HEK293 (cell line): ENCODE measurements around the gene MEST.

ENCODE experiments used
- CTCF ChIA-PET: fragments of 350-600 bp; formaldehyde crosslinking; extraction: SDS; loops from one replicate; lab custom pipeline; 2021; ENCODE audit warnings: antibody characterized with exemption; lab: Yijun Ruan, JAX
- POLR2A ChIA-PET: fragments of 300-600 bp; formaldehyde crosslinking; extraction: SDS; loops from one replicate; lab custom pipeline; 2020; ENCODE audit warnings: antibody characterized with exemption, inconsistent platforms; lab: Yijun Ruan, JAX
- H3K27ac ChIP-seq: fragments of 200-500 bp; sonication (Bioruptor generic); 2 replicates; pipeline ENCODE4 v1.5.1; 2014; ENCODE audit warnings: low read depth, low read length, control low read depth, inconsistent platforms; ENCODE audit errors: extremely low read depth
- H3K36me3 ChIP-seq, 2 experiments: fragments of 200-500 bp in 1 of 2; sonication (Bioruptor generic) in 1 of 2; 1 replicate in 1 of 2; 2 replicates in 1 of 2; pipeline ENCODE4 v1.5.1; 2014 to 2017; ENCODE audit warnings: inconsistent platforms in 2 of 2, low read length in 2 of 2; ENCODE audit not compliant: control insufficient read depth in 2 of 2, insufficient read depth in 1 of 2
- H3K4me1 ChIP-seq: fragments of 200-500 bp; sonication (Bioruptor generic); 2 replicates; pipeline ENCODE4 v1.5.1; 2014; ENCODE audit warnings: mild to moderate bottlenecking, low read length, inconsistent platforms; ENCODE audit not compliant: control insufficient read depth, insufficient read depth
- H3K4me3 ChIP-seq: 2 replicates; pipeline ENCODE4 v1.5.1; 2011; ENCODE audit warnings: low read depth, mild to moderate bottlenecking, control low read depth, low read length, moderate library complexity
- H3K9me3 ChIP-seq: fragments of 200-500 bp; sonication (Bioruptor generic); 2 replicates; pipeline ENCODE4 v1.5.1; 2014; ENCODE audit warnings: low read depth, low read length, inconsistent platforms; ENCODE audit not compliant: control insufficient read depth, insufficient read depth
- BCL6B ChIP-seq: fragments of 450-650 bp; formaldehyde crosslinking; IDR thresholded peaks from 2 replicates; pipeline ENCODE4 v1.5.1; 2017; ENCODE audit warnings: missing biosample characterization, missing genetic modification characterization
- IKZF3 ChIP-seq: fragments of 450-650 bp; IDR thresholded peaks from 2 replicates; pipeline ENCODE4 v1.5.0; 2018; ENCODE audit warnings: missing biosample characterization, mild to moderate bottlenecking, missing genetic modification characterization, moderate library complexity
- KLF10 ChIP-seq: fragments of 450-650 bp; IDR thresholded peaks from 2 replicates; pipeline ENCODE4 v1.5.1; 2018; ENCODE audit warnings: missing biosample characterization, mild to moderate bottlenecking, missing genetic modification characterization
- SP2 ChIP-seq: fragments of 450-650 bp; formaldehyde crosslinking; IDR thresholded peaks from 2 replicates; pipeline ENCODE4 v1.5.1; 2016; ENCODE audit warnings: missing biosample characterization, missing genetic modification characterization
- ZNF132 ChIP-seq: fragments of 450-650 bp; formaldehyde crosslinking; IDR thresholded peaks from 2 replicates; pipeline ENCODE4 v1.5.1; 2017; ENCODE audit warnings: missing biosample characterization, missing genetic modification characterization, borderline replicate concordance
- ZNF175 ChIP-seq: fragments of 450-650 bp; formaldehyde crosslinking; IDR thresholded peaks from 2 replicates; pipeline ENCODE4 v1.5.1; 2016; ENCODE audit warnings: missing biosample characterization, missing genetic modification characterization
- ZNF214 ChIP-seq: fragments of 450-650 bp; formaldehyde crosslinking; IDR thresholded peaks from 2 replicates; pipeline ENCODE4 v1.5.1; 2017; ENCODE audit warnings: missing biosample characterization, mild to moderate bottlenecking, missing genetic modification characterization, borderline replicate concordance
- ZNF239 ChIP-seq: fragments of 450-650 bp; formaldehyde crosslinking; IDR thresholded peaks from 2 replicates; pipeline ENCODE4 v1.5.1; 2016; ENCODE audit warnings: missing biosample characterization, missing genetic modification characterization
- ZNF248 ChIP-seq: fragments of 450-650 bp; formaldehyde crosslinking; IDR thresholded peaks from 2 replicates; pipeline ENCODE4 v1.5.1; 2017; ENCODE audit warnings: missing biosample characterization, missing genetic modification characterization
- ZNF37A ChIP-seq: fragments of 450-650 bp; IDR thresholded peaks from 2 replicates; pipeline ENCODE4 v1.5.1; 2018; ENCODE audit warnings: missing biosample characterization, missing genetic modification characterization
- ZNF555 ChIP-seq: fragments of 450-650 bp; formaldehyde crosslinking; conservative IDR thresholded peaks from 2 replicates; pipeline ENCODE4 v1.5.1; 2017; ENCODE audit warnings: missing biosample characterization, mild to moderate bottlenecking, missing genetic modification characterization, inconsistent platforms
- ZNF610 ChIP-seq: fragments of 450-650 bp; formaldehyde crosslinking; IDR thresholded peaks from 2 replicates; pipeline ENCODE4 v1.5.1; 2016; ENCODE audit warnings: missing biosample characterization, missing genetic modification characterization, borderline replicate concordance
- ZNF639 ChIP-seq: fragments of 450-650 bp; formaldehyde crosslinking; IDR thresholded peaks from 2 replicates; pipeline ENCODE4 v1.5.1; 2016; ENCODE audit warnings: missing biosample characterization, missing genetic modification characterization
- ZNF768 ChIP-seq: fragments of 450-650 bp; formaldehyde crosslinking; IDR thresholded peaks from 2 replicates; pipeline ENCODE4 v1.5.1; 2018; ENCODE audit warnings: missing biosample characterization, mild to moderate bottlenecking, missing genetic modification characterization
- ZXDB ChIP-seq: fragments of 450-650 bp; formaldehyde crosslinking; IDR thresholded peaks from 2 replicates; pipeline ENCODE4 v1.5.1; 2016; ENCODE audit warnings: missing biosample characterization, missing genetic modification characterization
- TF ChIP-seq, protein P1 (sequence below): fragments of 450-650 bp; formaldehyde crosslinking; optimal IDR thresholded peaks from 2 replicates; pipeline ENCODE3; 2016; ENCODE audit warnings: missing biosample characterization, mild to moderate bottlenecking, missing genetic modification characterization
- TF ChIP-seq, protein P2 (sequence below): fragments of 450-650 bp; formaldehyde crosslinking; IDR thresholded peaks from 2 replicates; pipeline ENCODE4 v1.5.1; 2016; ENCODE audit warnings: missing biosample characterization, missing genetic modification characterization
- TF ChIP-seq, protein P3 (sequence below): fragments of 450-650 bp; formaldehyde crosslinking; IDR thresholded peaks from 2 replicates; pipeline ENCODE4 v1.5.1; 2016; ENCODE audit warnings: missing biosample characterization, missing genetic modification characterization, borderline replicate concordance

Gene MEST

GRCh38 chr7:130471974-130472373 lies 19.9 kb upstream of the MEST start:
- no peak overlapping the region for H3K27ac ChIP-seq
- no peaks in the 10 kb centered on the region for H3K9me3 ChIP-seq
- H3K36me3 ChIP-seq, result no peaks in the 10 kb centered on the region
- H3K4me1 ChIP-seq, result no peaks in the 10 kb centered on the region
- TF ChIP-seq ZNF555 (tag by site-specific recombination) (no peak), SP2 (tag by site-specific recombination) (no peak), ZNF248 (tag by site-specific recombination) (no peak), ZNF132 (tag by site-specific recombination) (no peak), ZNF768 (tag by site-specific recombination) (no peak), IKZF3 (no peak), ZNF175 (tag by site-specific recombination) (no peak), ZNF610 (no peak), ZNF239 (no peak), BCL6B (tag by site-specific recombination) (no peak)
- TF ChIP-seq, protein P1, sequence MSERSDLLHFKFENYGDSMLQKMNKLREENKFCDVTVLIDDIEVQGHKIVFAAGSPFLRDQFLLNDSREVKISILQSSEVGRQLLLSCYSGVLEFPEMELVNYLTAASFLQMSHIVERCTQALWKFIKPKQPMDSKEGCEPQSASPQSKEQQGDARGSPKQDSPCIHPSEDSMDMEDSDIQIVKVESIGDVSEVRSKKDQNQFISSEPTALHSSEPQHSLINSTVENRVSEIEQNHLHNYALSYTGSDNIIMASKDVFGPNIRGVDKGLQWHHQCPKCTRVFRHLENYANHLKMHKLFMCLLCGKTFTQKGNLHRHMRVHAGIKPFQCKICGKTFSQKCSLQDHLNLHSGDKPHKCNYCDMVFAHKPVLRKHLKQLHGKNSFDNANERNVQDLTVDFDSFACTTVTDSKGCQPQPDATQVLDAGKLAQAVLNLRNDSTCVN (tag by site-specific recombination), result no peak
- TF ChIP-seq, protein P2, sequence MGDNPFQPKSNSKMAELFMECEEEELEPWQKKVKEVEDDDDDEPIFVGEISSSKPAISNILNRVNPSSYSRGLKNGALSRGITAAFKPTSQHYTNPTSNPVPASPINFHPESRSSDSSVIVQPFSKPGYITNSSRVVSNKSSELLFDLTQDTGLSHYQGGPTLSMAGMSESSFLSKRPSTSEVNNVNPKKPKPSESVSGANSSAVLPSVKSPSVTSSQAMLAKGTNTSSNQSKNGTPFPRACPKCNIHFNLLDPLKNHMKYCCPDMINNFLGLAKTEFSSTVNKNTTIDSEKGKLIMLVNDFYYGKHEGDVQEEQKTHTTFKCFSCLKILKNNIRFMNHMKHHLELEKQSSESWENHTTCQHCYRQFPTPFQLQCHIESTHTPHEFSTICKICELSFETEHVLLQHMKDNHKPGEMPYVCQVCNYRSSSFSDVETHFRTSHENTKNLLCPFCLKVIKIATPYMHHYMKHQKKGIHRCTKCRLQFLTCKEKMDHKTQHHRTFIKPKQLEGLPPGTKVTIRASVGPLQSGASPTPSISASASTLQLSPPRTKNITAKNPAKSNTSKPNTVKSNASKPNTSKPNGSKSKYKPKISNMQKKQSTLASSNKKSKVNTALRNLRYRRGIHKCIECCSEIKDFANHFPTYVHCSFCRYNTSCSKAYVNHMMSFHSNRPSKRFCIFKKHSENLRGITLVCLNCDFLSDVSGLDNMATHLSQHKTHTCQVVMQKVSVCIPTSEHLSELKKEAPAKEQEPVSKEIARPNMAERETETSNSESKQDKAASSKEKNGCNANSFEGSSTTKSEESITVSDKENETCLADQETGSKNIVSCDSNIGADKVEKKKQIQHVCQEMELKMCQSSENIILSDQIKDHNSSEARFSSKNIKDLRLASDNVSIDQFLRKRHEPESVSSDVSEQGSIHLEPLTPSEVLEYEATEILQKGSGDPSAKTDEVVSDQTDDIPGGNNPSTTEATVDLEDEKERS (tag by site-specific recombination), result no peak
- POLR2A ChIA-PET, result no interaction called here
- CTCF ChIA-PET, result no interaction called here
- H3K4me3 ChIP-seq, result no peak overlapping the region

DNA sequence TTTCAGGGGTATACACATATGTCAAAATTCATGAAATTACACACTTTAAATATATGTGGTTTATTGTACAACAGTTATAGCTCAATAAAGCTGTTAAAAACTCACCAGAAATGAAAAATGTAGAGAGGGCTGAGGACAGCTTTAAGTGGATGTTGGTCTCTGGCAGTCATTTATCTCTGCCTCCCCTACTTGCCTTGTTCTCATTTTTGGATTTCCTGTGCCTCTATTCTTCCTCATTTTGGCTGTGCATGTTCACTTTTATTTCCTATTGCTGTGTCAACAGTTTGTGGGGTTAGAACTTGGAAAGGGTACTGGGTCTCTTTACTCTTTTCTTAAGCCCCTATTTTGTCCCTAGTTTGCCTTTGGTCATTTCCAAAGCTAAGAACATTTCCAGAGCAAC lies 18.6 kb upstream of the MEST start:
- ChIA-PET CTCF (interaction anchor here (0.9 kb wide), 1 partner anchor 14 kb away, joined by 5 read pairs; no protein-coding TSS in a partner anchor), POLR2A (no interaction called here)
- H3K27ac ChIP-seq, result no peak overlapping the region
- H3K4me1 ChIP-seq, result no peaks in the 10 kb centered on the region
- TF ChIP-seq ZXDB (tag by site-specific recombination), result no peak
- H3K4me3 ChIP-seq, result no peak overlapping the region
- H3K36me3 ChIP-seq, result no peaks in the 10 kb centered on the region
- H3K9me3 ChIP-seq, result no peaks in the 10 kb centered on the region

DNA sequence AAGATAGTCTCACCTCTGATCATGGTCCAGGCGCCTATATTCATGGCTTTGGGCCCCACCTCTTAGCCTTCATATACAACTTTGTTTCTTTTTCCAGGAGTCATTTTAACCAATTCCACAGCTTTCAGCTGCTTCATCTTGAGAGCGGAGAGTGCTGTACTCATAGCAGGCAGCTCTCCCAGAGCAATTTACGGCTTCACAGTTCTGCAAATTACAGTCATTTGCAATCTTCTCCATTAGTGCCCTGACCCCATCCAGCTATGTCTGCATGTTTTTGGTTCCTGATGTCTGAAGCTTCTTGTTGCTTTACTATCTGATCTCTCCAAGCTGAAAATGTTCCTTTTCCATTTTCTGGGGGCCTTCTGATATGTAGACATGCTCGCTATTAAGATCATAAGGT lies 18.0 kb upstream of the MEST start:
- Histone ChIP-seq H3K27ac (no peak overlapping the region), H3K4me1 (no peaks in the 10 kb centered on the region), H3K36me3 (no peaks in the 10 kb centered on the region), H3K4me3 (no peak overlapping the region), H3K9me3 (no peaks in the 10 kb centered on the region)
- CTCF ChIA-PET, result interaction anchor here (0.9 kb wide), 1 partner anchor 13 kb away, joined by 5 read pairs; no protein-coding TSS in a partner anchor
- POLR2A ChIA-PET, result no interaction called here
- TF ChIP-seq KLF10 (tag by site-specific recombination), result no peak
- TF ChIP-seq ZNF214, result no peak
- TF ChIP-seq, protein P3, sequence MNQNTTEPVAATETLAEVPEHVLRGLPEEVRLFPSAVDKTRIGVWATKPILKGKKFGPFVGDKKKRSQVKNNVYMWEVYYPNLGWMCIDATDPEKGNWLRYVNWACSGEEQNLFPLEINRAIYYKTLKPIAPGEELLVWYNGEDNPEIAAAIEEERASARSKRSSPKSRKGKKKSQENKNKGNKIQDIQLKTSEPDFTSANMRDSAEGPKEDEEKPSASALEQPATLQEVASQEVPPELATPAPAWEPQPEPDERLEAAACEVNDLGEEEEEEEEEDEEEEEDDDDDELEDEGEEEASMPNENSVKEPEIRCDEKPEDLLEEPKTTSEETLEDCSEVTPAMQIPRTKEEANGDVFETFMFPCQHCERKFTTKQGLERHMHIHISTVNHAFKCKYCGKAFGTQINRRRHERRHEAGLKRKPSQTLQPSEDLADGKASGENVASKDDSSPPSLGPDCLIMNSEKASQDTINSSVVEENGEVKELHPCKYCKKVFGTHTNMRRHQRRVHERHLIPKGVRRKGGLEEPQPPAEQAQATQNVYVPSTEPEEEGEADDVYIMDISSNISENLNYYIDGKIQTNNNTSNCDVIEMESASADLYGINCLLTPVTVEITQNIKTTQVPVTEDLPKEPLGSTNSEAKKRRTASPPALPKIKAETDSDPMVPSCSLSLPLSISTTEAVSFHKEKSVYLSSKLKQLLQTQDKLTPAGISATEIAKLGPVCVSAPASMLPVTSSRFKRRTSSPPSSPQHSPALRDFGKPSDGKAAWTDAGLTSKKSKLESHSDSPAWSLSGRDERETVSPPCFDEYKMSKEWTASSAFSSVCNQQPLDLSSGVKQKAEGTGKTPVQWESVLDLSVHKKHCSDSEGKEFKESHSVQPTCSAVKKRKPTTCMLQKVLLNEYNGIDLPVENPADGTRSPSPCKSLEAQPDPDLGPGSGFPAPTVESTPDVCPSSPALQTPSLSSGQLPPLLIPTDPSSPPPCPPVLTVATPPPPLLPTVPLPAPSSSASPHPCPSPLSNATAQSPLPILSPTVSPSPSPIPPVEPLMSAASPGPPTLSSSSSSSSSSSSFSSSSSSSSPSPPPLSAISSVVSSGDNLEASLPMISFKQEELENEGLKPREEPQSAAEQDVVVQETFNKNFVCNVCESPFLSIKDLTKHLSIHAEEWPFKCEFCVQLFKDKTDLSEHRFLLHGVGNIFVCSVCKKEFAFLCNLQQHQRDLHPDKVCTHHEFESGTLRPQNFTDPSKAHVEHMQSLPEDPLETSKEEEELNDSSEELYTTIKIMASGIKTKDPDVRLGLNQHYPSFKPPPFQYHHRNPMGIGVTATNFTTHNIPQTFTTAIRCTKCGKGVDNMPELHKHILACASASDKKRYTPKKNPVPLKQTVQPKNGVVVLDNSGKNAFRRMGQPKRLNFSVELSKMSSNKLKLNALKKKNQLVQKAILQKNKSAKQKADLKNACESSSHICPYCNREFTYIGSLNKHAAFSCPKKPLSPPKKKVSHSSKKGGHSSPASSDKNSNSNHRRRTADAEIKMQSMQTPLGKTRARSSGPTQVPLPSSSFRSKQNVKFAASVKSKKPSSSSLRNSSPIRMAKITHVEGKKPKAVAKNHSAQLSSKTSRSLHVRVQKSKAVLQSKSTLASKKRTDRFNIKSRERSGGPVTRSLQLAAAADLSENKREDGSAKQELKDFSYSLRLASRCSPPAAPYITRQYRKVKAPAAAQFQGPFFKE (tag by site-specific recombination), result no peak
- TF ChIP-seq ZNF610, result no peak
- no peak for TF ChIP-seq ZNF639 (tag by site-specific recombination)
- TF ChIP-seq ZNF37A (tag by site-specific recombination), result no peak
- TF ChIP-seq, all 188 proteins: peak for 0
